ENCODE measurements around the gene DCC.

Gene DCC

DNA sequence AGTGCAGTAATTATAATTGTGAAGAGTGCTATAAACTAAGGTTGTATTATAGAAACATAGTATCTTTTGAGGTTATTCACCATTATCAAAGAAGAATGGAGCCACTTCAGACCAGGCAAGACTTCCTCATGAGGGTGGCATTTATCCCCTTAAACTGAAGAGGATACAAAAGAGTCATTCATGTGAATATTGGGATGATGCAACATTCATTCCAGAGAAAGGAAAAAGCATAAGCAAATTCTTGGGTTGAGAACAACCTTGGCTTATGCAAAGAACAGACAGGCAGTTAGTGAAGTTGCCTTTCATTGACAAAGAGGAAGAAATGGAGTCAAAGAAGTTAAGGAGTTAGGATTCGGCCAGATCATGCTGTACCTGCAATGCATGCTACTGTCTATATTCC is 1201.9 kb downstream of the DCC start:
- DNase-seq, result no peak

DNA sequence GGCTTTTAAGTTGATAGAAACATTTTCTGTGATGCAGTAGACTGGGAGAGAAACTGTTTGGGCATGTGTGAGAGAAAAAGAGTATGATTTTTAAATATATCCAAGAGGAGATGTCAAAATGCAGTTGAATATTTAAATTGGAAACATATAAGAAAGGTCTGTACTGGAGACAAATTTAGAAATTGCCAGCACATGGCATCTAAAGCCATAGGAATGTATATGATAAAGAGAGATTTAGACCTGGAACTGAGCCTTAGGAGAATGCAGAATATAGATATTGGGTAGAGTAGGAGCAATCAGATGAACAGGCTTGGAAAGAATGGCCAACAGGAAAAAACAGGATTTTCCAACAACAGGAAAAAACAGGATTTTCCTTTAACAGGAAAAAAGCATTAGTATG is 1203.7 kb downstream of the DCC start:
- no peak for DNase-seq

DNA sequence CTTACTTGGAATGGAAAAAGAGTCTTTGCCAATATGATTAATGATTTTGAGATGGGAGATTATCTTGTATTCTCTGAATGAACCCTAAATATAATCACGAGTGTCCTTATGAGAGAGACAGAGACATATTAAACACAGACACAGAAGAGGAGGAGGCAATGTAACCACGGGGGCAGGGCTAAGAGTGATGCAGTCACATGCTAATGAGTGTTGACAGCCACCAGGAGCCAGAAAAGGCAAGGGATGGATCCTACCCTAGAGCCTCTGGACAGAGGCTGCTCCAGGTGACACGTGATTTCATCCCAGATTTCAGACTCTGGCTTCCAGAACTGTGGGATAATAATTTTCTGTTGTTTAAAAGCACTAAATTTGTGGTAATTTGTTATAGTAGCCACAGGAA is 1204.9 kb downstream of the DCC start:
- DNase-seq, result no peak

DNA sequence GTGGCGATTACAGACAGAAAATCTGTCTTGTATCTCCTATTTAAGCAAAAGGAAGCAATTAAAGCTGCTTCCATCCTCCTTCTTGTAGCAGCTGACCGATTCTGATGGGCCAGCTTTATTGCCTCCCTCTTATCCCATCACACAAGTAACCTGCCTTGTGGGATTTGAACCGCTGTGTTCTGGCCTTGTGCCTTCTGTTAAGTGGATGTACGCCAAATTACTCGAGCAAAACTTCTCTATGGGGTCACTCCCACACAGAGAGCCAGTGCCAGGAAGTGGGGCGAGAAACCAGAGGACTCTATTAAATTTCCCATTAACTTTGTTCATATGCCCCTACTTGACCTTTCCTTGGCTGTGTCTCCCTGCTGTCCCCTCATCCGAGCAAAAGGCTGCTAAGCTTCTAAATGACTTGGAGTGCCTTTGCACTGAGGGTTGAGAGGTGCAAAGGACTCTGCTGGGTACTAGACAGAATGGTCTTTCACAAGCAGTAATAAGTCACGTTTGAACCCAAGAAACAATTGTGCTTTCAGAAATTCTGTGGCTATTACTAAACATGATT is 1212.0 kb downstream of the DCC start:
- DNase-seq, result no peak

DNA sequence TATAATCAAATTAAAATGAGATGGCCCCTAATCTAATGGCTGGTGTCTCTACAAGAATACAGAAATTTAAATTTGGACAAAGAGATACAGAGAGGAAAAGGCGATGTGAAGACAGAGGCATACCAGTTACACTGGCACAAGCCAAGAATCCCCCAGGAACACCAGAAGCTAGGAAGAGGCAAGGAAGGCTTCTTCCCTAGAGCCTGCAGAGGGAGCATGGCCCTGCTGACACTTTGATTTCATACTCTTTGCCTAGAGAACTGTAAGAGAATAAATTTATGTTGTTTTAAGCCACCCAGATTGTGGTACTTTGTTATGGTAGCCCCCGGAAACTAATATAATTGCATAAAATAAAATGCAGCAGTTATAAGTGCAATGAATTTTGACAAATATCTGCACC is 1213.0 kb downstream of the DCC start:
- DNase-seq, result no peak

DNA sequence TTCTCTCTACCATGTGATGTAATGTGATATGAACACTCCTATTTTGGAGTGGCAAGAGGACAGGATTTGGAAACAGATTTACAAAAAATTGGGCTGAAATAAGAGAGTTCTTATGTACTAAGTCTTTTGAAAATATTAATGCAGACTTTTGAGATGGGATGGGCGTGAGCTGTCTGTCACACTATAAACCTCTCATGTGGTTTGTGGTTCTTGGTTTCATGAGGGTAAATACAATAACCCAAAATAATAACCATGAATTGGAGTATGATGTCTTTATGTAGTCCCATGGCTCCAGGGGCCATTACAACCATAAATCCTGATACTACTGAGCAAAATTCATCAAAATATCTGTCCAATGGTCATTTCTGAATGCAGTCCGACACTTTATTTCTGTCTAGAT is 1216.5 kb downstream of the DCC start:
- no peak for DNase-seq

DNA sequence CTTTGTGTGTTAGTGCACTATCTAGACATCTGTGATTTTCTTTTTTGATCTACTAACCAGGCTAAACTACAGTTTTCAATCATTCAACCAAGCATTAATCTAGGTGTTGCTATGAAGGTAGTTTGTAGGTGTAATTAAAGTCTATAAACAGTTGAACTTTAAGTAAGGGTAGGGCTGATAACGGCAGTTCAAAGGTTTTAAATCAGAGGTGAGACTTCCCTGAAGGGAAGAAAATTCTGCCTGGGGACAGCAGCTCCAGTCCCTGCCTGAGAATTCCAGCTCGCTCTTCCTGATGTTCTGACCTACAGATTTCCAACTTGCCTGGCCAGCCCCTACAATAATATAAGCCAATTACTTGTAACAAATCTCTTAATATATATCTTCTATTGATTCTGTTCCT is 1220.5 kb downstream of the DCC start:
- no peak for DNase-seq

DNA sequence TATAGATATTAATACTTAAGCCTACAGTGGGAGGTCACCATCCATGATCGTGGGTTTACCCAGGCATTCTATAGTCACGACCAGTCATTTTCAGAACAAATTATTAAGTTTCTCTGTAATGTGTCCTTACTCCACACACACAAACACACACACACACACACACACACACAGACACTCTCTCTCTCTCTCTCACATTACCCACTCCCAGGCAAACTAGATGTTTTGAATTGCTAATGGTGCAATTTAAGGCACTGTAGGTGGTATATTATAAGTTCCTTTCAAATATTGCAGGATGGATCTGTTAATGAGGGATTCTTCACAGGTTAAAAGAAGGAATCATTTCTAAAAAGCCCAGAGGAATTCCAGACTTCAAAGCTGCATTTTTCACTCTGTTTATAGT is 1226.6 kb downstream of the DCC start:
- DNase-seq, result no peak

DNA sequence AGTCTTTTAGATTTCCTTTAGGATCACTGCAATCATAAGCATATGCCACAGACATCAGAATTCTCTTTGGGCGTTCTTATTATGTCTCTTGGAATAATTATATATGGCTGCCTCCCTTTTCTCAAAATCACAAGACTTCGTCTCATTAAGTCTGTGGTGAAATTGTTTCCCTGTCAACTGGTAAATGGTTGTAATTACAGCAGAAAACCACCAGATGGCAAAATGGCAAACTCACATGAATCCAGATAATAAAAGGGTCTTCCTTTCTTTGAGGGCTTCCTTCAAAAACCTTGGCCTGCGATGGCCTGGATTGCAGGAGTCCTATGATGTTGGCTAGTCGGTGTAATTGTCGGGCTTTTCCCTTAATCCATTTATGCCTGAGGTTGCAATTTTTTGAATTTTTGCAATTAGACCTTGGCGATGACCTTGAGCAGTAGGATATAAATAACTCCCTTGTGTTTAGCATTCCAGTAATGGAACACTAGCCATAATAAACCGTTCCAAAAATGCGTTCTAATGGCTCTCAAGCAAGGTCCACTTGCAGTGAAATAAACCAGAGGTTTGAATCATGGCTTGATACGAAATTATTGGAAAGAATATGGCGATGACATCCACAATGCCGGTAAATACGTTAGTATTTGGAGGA is 1228.1 kb downstream of the DCC start:
- DNase-seq, result no peak
